Upper lobe of left lung (tissue), 4 donors: Measurements from ENCODE around the gene TRIP12.

Experiments used
- EP300 ChIP-seq, 4 donors: sonication (generic); formaldehyde crosslinking; IDR thresholded peaks; one replicate each; pipeline ENCODE4 v1.5.1; 2017; ENCODE audit warnings: antibody characterized with exemption in 4 of 4, control low read depth in 2 of 4
- TF ChIP-seq, protein P1 (sequence below), 6 experiments: fragments of 450-650 bp in 4 of 6; fragments of 200-600 bp in 2 of 6; sonication (generic) in 2 of 6; IDR thresholded peaks; one replicate each; pipeline ENCODE4 v1.5.1; 2016 to 2019; ENCODE audit warnings: antibody characterized with exemption in 6 of 6

DNA sequence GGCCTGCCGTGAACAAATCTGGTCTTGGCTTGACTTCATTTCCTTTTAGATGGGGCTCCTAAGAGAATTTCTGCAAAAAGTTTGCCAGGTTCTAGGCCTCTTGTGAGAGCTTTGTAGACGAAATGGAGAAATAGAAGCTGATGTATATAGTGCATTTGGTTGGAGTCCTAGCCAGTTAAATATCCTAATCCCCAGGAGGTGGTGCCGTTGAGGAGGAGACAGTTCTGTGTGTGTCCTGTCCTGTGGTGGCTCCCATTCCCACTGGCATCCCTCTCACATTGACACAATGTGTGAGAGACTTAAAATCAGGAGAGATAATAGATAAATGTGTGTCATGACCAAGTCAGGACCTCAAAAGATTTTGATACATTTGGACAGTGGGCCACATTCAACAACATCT lies 172.9 kb downstream of the TRIP12 start:
- TF ChIP-seq, protein P1, sequence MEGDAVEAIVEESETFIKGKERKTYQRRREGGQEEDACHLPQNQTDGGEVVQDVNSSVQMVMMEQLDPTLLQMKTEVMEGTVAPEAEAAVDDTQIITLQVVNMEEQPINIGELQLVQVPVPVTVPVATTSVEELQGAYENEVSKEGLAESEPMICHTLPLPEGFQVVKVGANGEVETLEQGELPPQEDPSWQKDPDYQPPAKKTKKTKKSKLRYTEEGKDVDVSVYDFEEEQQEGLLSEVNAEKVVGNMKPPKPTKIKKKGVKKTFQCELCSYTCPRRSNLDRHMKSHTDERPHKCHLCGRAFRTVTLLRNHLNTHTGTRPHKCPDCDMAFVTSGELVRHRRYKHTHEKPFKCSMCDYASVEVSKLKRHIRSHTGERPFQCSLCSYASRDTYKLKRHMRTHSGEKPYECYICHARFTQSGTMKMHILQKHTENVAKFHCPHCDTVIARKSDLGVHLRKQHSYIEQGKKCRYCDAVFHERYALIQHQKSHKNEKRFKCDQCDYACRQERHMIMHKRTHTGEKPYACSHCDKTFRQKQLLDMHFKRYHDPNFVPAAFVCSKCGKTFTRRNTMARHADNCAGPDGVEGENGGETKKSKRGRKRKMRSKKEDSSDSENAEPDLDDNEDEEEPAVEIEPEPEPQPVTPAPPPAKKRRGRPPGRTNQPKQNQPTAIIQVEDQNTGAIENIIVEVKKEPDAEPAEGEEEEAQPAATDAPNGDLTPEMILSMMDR (IDR thresholded peaks at IDR 0.05), result no peak
- no peak for TF ChIP-seq EP300 (IDR thresholded peaks at IDR 0.05)
